Upper lobe of right lung (tissue), 1 donor: ENCODE data around the gene TMEM156. TPM values are rescaled to one million over a fixed set of nuclear protein-coding genes. Genes with fewer than 3 reads are reported as not detected.

ENCODE experiments used
- ATAC-seq: fragments of 200-7000 bp; cut with Tn5 transposase; one replicate; pipeline ENCODE4 v1.9.1; 2020; ENCODE audit warnings: mild to moderate bottlenecking, moderate library complexity
- DNase-seq: peaks from one replicate; pipeline ENCODE4 v3.0.0-alpha.2; 2020
- H3K27ac ChIP-seq: fragments of 200-600 bp; one replicate; pipeline ENCODE4 v1.8.0; 2022
- H3K27me3 ChIP-seq: fragments of 200-600 bp; one replicate; pipeline ENCODE4 v1.8.0; 2022; ENCODE audit warnings: mild to moderate bottlenecking
- H3K36me3 ChIP-seq: fragments of 200-600 bp; one replicate; pipeline ENCODE4 v1.8.0; 2022
- H3K4me1 ChIP-seq: fragments of 200-600 bp; one replicate; pipeline ENCODE4 v1.8.0; 2022
- H3K4me3 ChIP-seq: fragments of 200-600 bp; one replicate; pipeline ENCODE4 v1.8.0; 2022; ENCODE audit warnings: mild to moderate bottlenecking
- H3K9me3 ChIP-seq: fragments of 200-600 bp; one replicate; pipeline ENCODE4 v1.8.0; 2022
- intact Hi-C: fragments of 100-400 bp; cut with DNase I; formaldehyde crosslinking; loops from one replicate; pipeline ENCODE4 v1.11.0; 2022
- total RNA-seq: library from RNA; stranded (reverse); fragmentation: NEBNext Ultra II Directional; extraction: Animal tissue kit (Norgen Biotek cat#: 25700); gene quantifications from one replicate; pipeline ENCODE4 v1.2.1, GENCODE V29; 2021
- TF ChIP-seq, protein P1 (sequence below): fragments of 200-600 bp; IDR thresholded peaks from one replicate; pipeline ENCODE4 v1.8.0; 2022; ENCODE audit warnings: antibody characterized with exemption
- donor health status: DM: no; HTN: yes; CAD: no; lungs with severe emphysema.

The TMEM156 gene
- total RNA-seq, 1 donor from 2014 or later: 1.2 TPM

DNA sequence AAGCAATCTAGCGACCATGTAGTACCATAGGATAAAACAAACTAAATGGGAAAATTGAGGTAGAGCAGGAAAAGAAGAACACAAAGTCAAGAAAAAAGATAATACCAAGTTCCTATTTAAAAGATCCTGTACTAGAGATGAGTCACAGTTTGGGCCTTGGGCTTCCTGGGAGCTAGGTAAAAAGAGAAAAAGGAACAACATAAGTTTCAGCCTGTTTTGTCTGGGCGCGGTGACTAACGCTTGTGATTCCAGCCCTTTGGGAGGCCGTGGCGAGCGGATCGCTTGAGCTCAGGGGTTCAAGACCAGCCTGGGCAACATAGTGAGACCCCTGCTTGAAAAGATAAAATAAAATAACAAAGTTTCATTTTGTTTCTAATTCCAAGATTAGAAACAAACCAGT is 14.0 kb upstream of the TMEM156 start:
- Histone ChIP-seq H3K36me3 (no peaks in the 10 kb centered on the region), H3K4me3 (peak overlapping the region; percentile 66), H3K4me1 (peaks cover 39% of the 10 kb centered on the region), H3K27ac (peak overlapping the region; percentile 81), H3K27me3 (no peaks in the 10 kb centered on the region), H3K9me3 (no peaks in the 10 kb centered on the region)
- DNase-seq (no peak), ATAC-seq (no peak)
- intact Hi-C loops: no loop called here
- TF ChIP-seq, protein P1, sequence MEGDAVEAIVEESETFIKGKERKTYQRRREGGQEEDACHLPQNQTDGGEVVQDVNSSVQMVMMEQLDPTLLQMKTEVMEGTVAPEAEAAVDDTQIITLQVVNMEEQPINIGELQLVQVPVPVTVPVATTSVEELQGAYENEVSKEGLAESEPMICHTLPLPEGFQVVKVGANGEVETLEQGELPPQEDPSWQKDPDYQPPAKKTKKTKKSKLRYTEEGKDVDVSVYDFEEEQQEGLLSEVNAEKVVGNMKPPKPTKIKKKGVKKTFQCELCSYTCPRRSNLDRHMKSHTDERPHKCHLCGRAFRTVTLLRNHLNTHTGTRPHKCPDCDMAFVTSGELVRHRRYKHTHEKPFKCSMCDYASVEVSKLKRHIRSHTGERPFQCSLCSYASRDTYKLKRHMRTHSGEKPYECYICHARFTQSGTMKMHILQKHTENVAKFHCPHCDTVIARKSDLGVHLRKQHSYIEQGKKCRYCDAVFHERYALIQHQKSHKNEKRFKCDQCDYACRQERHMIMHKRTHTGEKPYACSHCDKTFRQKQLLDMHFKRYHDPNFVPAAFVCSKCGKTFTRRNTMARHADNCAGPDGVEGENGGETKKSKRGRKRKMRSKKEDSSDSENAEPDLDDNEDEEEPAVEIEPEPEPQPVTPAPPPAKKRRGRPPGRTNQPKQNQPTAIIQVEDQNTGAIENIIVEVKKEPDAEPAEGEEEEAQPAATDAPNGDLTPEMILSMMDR: no peak

DNA sequence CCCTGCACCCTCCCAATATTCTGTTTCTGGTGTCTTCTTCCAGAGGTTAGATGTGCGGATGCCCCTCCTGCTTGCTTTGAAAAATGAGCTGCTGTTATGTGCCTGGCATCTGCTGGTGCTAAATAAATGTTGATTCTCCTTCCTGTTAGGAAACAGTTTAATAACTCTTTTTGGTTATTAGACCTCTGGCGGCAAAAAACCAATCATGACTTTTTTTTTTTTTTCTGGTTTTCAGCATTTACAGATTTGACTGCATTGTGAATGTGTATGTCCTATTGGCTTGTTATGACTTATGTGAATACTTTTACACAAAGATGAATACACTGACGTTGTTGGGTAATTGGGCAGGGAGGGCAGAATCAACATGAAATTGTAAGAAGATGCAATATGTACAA is 13.6 kb upstream of the TMEM156 start:
- Histone ChIP-seq H3K36me3 (no peaks in the 10 kb centered on the region), H3K9me3 (no peaks in the 10 kb centered on the region), H3K4me3 (peak overlapping the region; percentile 66), H3K27me3 (no peaks in the 10 kb centered on the region), H3K27ac (peak overlapping the region; percentile 81), H3K4me1 (peaks cover 39% of the 10 kb centered on the region)
- no peak for ATAC-seq
- intact Hi-C loops: no loop called here
- no peak for DNase-seq
- TF ChIP-seq, protein P1: no peak

DNA sequence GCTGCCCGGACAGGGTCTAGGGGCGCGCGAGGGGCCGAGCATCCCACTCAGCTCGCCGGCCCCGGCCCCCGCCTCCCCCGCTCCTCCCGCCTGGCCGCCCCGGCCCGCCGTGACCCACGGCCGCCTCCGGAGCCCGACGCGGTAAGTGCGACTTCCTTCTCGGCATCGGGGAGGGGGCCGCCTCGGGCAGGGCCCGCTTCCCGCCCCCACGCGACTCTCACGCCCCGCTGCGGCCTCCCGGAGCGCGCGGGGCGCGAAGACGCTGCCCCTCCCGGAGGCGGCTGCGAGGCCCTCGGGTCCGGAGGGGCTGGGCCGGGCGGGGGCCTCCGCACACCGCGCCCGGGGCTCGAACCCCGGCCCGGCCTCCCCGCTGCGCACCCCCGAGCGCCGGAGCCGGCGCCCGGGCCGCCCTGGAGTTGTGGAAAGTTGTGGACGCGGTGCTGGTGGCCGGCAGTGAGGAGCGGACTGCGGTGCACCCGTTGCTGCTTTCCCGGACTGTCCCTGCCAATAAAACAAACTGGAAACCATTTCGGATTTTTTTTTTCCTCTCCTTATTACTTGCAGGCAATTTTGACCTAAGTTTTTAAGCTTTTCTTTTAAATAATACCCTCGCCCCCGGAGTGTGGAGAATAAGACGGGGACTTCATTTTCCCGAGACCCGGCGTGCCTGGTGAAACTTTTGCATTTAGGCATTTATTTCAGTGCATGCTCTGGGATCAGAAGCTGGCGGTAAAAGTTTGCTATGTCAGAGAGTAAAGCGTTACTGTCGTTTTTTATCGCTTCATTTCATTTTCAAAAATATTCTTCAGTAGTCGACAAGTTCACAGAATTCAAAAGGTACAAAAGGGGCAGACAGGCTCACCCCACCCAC is 13.0 kb upstream of the TMEM156 start:
- peak overlapping the region; percentile 66 for H3K4me3 ChIP-seq
- peaks cover 39% of the 10 kb centered on the region for H3K4me1 ChIP-seq
- DNase-seq: peak; percentile 75

DNA sequence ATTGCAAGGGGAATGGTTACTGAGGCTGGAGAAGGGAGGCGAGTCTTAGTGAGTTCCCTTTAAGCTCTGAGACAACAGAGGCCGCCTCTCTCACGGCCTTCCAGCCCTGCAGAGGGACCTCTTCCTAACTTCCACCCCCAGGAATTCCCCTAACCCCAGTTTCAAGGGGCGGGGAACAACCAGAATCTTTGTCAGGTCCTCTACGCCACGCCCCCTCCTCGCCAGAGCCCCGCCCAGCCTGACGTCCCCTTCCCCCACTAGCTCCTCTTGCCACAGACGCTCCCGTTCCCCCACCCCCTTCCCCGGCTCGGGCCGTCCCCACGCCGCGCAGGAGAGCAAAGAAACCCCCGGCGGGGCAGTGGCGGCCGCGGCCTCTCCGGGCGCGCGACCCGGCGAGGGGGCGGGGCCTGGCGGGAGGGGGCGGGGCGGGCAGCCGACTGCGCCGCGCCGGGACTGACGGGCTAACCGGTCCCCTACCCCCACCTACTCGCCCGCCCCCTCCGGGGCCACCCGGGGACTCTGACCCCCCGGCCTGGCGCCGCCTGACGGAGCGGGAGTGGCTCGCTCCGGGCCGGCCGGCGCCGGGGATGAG is 12.3 kb upstream of the TMEM156 start:
- H3K27me3 ChIP-seq: no peaks in the 10 kb centered on the region

More for the DNA sequence above, 13.0 kb upstream of the TMEM156 start:
- H3K27me3 ChIP-seq: no peaks in the 10 kb centered on the region
- no peaks in the 10 kb centered on the region for H3K36me3 ChIP-seq
- H3K9me3 ChIP-seq: no peaks in the 10 kb centered on the region
- peak overlapping the region; percentile 81 for H3K27ac ChIP-seq
- intact Hi-C loops: no loop called here
- ATAC-seq: no peak
- TF ChIP-seq, protein P1: no peak

GRCh38 chr4:39043861-39044363 is 11.7 kb upstream of the TMEM156 start:
- Histone ChIP-seq H3K27me3 (no peaks in the 10 kb centered on the region), H3K9me3 (no peaks in the 10 kb centered on the region), H3K36me3 (no peaks in the 10 kb centered on the region), H3K4me3 (peak overlapping the region; percentile 66), H3K4me1 (peaks cover 39% of the 10 kb centered on the region), H3K27ac (peak overlapping the region; percentile 81)
- no peak for ATAC-seq
- intact Hi-C loops: no loop called here
- TF ChIP-seq, protein P1: no peak
- no peak for DNase-seq

More for the DNA sequence above, 12.3 kb upstream of the TMEM156 start:
- Histone ChIP-seq H3K27ac (peak overlapping the region; percentile 81), H3K9me3 (no peaks in the 10 kb centered on the region), H3K4me1 (peaks cover 39% of the 10 kb centered on the region), H3K36me3 (no peaks in the 10 kb centered on the region), H3K4me3 (peak overlapping the region; percentile 66)
- ATAC-seq (peak; percentile 93), DNase-seq (peak; percentile 94)
- TF ChIP-seq, protein P1: no peak
- intact Hi-C loops: no loop called here
